Neural cell (in vitro differentiated cells): Measurements from ENCODE around the gene MYO7B.

Experiments used
- CTCF ChIP-seq: fragments of 450-650 bp; IDR thresholded peaks from 2 replicates; pipeline ENCODE4 v1.5.1; 2014; ENCODE audit warnings: antibody characterized with exemption, mild to moderate bottlenecking, moderate library complexity; ENCODE audit not compliant: poor library complexity, severe bottlenecking
- EP300 ChIP-seq: fragments of 450-650 bp; conservative IDR thresholded peaks from 2 replicates; pipeline ENCODE4 v1.6.1; 2014; ENCODE audit warnings: antibody characterized with exemption, mild to moderate bottlenecking, moderate library complexity; ENCODE audit not compliant: poor library complexity, severe bottlenecking
- EZH2 ChIP-seq: fragments of 200-600, 300-800 bp; shearing (Covaris generic), sonication (generic); IDR thresholded peaks from 2 replicates; pipeline ENCODE4 v1.6.1; 2014; ENCODE audit warnings: antibody characterized with exemption, low read length, borderline replicate concordance, mild to moderate bottlenecking; ENCODE audit not compliant: insufficient read depth, poor library complexity, severe bottlenecking
- MXI1 ChIP-seq: fragments of 450-650 bp; conservative IDR thresholded peaks from 2 replicates; pipeline ENCODE4 v1.6.1; 2014; ENCODE audit warnings: antibody characterized with exemption, mild to moderate bottlenecking; ENCODE audit not compliant: poor library complexity, severe bottlenecking
- POLR2AphosphoS5 ChIP-seq: IDR thresholded peaks from 2 replicates; pipeline ENCODE4 v1.6.1; 2012
- RAD21 ChIP-seq: fragments of 450-650 bp; conservative IDR thresholded peaks from 2 replicates; pipeline ENCODE4 v1.6.1; 2014; ENCODE audit warnings: antibody characterized with exemption, mild to moderate bottlenecking, moderate library complexity
- REST ChIP-seq: IDR thresholded peaks from 2 replicates; pipeline ENCODE4 v1.6.1; 2012; ENCODE audit warnings: borderline replicate concordance
- SMC3 ChIP-seq: fragments of 450-650 bp; conservative IDR thresholded peaks from 2 replicates; pipeline ENCODE4 v1.6.1; 2014; ENCODE audit warnings: antibody characterized with exemption, mild to moderate bottlenecking, moderate library complexity; ENCODE audit not compliant: poor library complexity
- TAF1 ChIP-seq: IDR thresholded peaks from 2 replicates; pipeline ENCODE4 v1.6.1; 2012; ENCODE audit warnings: low read depth

GRCh38 chr2:127663566-127664064, 128.1 kb downstream of the MYO7B start:
- TF ChIP-seq CTCF (no peak), EP300 (no peak), SMC3 (no peak), EZH2 (no peak), TAF1 (no peak), REST (no peak), POLR2AphosphoS5 (no peak), RAD21 (no peak), MXI1 (no peak)
